22Rv1 (cell line): ENCODE results near the gene GRIK1.

Source experiments
- ZFX ChIP-seq: fragments of 450-650 bp; IDR thresholded peaks from 2 replicates; pipeline ENCODE4 v1.6.1; 2017; ENCODE audit warnings: antibody characterized with exemption, borderline replicate concordance
- TF ChIP-seq, protein P1 (sequence below): fragments of 450-650 bp; IDR thresholded peaks from 2 replicates; pipeline ENCODE4 v1.5.1; 2017; ENCODE audit warnings: mild to moderate bottlenecking

DNA sequence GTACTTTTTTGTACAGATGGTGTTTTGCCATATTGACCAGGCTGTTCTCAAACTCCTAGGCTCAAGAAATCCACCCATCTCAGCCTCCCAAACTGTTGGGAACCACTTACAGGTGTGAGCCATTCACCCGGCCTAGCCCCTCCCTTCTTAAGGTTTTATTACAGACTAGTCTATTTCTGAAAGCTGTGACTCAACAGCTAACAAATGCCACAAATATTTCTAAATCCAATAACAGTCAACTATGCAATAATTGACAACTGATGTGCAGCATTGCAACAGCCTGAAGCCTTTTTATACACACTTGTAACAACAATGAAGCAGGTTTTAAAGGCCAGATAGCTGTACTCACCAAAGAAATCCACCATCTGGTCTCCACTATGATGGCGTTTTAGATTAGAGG, 51.4 kb downstream of the GRIK1 start:
- TF ChIP-seq, protein P1, sequence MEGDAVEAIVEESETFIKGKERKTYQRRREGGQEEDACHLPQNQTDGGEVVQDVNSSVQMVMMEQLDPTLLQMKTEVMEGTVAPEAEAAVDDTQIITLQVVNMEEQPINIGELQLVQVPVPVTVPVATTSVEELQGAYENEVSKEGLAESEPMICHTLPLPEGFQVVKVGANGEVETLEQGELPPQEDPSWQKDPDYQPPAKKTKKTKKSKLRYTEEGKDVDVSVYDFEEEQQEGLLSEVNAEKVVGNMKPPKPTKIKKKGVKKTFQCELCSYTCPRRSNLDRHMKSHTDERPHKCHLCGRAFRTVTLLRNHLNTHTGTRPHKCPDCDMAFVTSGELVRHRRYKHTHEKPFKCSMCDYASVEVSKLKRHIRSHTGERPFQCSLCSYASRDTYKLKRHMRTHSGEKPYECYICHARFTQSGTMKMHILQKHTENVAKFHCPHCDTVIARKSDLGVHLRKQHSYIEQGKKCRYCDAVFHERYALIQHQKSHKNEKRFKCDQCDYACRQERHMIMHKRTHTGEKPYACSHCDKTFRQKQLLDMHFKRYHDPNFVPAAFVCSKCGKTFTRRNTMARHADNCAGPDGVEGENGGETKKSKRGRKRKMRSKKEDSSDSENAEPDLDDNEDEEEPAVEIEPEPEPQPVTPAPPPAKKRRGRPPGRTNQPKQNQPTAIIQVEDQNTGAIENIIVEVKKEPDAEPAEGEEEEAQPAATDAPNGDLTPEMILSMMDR, result no peak
- no peak for TF ChIP-seq ZFX
